ENCODE measurements around the gene ADAT3.
A peak's percentile ranks its signal among the peaks of the same experiment; 100 is the strongest.

ADAT3 gene

DNA sequence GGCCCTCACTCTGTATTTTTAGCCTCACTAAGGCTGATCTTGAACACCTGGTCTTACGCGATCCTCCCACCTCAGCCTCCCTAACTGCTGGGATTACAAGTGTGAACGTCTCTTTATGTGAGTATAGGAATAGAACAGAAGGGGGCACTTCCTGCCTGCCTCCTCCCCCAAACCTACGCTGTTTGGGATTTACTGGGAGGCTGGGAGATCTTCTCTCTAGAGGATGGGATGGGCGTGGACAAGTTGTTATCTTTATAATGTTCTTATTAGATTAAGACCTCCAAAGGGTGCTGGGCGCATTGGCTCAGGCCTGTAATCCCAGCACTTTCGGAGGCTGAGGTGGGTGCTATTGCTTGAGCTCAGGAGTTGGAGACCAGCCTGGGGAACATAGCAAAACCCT lies 32.9 kb downstream of the ADAT3 start:
- DNase-seq (ENCODE audit: low read depth) = no peak

DNA sequence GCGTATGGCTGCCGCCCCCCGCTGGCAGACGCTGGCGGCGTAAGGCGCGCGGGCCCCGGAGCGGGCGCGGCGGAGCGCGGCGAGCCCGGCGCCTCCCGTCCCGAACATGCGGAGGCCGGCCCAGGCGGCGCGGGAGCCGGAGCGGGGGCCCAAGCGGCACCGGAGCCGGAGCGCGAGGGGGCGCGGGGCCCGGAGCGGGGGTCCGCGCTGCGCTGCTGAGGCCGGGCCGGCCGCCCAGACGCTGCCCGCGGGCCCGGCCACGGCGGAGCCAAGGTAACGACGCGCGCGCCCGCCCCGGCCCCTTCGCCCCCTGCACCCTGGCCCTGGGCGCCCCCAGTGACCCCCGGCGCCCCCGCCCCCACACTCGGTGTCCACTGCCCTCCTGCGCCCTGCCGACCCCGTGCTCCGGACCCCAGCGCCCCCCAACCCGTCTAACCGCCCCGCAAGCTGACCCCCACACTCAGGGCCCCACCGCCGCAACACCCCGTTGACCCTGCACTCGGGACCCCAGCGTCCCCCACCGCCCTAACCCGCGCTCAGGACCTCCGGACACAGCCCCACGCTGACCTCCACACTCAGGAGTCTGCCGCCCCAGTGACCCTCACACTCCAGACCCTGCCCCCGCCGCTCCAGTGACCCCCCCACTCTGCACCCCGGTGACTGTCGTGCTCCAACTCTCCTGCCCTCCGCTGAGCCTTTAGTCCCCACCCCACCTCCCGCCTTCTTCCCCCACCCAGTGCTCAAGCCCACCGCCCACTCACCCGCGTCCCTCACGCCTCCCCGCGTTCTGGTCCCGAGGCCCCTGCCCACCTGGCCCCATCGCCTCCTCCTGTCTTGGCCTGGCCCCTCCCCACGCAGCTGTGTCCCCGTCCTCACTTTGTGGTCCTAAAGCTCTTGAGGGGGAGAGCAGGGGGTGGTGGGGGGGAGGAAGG lies 36.2 kb downstream of the ADAT3 start, which contains the start of gene CSNK1G2:
CSNK1G2 (plus strand) TSS at position 27 of the 932 bp plus-strand sequence. CDS start 28,601 bp downstream, outside the sequence.
- DNase-seq (ENCODE audit: low read depth) = no peak

DNA sequence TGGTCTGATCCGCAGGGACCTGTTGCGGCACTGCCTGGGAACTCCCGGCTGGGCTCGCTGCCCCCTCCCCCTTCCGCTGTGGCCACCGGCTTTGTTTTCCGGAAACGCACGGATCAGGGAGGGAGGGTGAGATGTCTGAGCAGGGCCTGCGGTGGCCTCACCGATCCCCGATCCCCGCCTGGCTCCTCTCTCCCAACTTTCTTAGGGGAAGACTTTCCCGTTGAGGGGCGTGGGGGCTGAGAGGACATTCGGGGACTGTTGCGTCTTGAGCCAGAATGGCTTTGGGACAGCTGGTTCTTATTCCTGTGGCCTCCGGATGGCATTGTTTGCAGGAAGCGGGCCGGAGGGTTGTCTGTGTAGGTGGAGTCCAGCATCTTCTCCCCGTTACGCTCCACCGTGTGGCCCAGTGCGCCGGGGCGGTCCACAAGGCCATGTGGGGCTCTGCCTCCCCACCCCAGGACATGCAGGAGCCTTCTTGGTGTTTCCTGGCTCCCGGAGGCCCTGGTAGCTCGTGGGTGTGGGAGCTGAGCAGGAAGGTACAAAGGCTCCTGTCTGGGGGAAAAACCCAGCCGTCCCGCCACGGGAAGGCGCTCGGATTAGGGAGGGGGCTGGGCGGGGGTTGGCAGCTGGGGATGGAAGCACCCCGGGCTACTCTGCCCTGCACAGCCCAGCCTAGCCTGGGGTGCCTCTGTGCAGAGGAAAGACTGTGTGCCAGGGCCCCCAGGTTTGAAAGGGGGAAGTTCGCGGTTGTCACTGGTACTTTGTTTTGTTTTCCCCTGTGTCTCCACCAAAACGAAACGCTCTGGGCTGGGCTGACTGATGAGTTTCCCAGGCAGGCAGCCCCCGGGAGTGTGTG lies 37.1 kb downstream of the ADAT3 start:
- DNase-seq (ENCODE audit: low read depth) = peak; percentile 71

DNA sequence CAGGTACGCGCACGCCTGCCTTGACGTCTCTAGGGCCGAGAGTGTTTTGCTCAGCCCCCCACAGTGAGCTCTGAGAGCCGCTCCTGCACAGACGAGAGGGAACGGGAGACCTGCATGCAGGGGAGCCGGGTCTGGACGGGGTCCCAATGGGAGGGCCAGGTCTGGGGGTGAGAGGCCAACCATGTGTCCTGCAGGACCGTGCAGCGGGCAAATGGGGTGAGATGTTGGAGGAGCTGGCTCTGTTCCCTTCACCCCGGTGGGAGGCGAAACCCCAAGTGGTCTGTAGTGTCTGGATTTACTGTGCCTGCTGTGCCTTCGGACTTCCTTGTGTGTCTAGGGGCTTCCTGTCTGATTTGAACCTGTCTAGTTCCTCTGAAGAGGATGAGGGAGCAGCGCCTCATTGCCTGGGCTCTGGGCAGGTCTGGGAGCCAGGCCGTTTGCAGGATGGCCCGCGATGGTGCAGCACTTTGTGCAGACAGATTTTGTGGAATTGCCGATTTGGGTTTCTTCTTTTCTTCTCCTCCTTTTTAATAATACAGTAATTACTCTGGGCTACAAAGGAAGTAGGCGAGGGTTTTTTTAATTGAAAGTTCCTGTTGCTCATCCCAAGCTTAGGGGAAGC lies 37.8 kb downstream of the ADAT3 start:
- no peak for DNase-seq (ENCODE audit: low read depth)

DNA sequence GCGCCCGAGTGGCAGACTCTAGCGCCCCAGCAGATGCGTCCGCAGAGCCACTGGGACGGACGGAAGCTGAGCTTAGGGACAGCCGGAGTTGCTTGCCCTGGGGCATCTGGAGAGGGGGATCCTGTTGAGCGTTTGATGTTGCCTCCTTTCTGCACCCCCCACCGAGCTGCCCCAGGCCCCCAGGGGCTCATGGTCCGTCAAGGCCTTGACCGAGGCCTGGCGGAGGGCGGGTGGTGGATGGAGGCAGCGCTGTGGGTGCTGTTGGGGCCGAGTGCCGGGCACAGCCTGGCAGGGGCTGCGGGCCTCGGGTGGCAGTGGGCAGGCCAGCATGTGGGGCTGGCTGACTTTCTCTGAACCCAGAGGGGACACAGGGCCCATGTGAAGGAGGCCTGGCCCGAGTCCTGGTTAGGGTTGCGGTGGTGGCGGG lies 38.5 kb downstream of the ADAT3 start:
- DNase-seq (ENCODE audit: low read depth) = no peak

DNA sequence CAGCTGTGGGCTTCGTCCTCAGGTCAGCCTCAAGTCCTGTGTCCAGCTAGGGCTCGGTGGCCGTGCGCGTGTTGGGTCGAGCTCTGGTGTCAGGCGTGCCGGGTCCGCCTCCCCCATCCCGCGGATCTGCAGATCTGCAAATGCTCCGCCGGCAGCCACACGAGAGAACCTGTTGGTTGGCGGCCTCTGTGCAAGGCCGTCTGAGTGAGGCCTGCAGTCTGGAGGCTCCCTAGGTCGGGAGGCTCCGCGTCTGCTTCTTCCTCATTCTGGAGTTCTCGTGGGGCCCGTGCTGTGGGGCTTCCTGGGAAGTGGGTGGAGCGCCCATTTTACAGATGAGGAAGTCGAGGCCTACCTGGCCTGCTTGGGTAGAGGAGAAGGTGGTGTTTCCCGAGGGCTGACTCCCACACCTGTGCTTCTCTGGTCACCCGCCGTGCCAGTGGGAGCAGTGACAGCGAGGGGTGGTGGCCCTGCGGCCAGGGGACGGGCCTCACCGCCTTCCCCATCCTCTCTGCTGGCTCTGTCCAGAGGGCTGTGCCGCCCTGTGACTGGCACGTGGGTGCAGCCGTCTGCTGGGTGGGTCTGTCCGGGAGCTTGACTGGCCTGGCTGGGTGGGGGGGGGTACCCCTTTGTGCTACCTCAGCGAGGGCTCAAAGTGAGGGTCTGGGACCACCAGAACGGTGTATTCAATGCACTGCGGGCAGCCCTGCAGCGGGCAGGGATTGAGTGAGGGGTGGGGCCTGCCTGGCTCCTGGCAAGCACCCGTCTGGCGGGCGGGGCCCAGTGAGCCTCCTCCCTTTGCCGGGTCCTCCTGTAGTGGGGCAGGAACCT lies 39.1 kb downstream of the ADAT3 start:
- no peak for DNase-seq (ENCODE audit: low read depth)

DNA sequence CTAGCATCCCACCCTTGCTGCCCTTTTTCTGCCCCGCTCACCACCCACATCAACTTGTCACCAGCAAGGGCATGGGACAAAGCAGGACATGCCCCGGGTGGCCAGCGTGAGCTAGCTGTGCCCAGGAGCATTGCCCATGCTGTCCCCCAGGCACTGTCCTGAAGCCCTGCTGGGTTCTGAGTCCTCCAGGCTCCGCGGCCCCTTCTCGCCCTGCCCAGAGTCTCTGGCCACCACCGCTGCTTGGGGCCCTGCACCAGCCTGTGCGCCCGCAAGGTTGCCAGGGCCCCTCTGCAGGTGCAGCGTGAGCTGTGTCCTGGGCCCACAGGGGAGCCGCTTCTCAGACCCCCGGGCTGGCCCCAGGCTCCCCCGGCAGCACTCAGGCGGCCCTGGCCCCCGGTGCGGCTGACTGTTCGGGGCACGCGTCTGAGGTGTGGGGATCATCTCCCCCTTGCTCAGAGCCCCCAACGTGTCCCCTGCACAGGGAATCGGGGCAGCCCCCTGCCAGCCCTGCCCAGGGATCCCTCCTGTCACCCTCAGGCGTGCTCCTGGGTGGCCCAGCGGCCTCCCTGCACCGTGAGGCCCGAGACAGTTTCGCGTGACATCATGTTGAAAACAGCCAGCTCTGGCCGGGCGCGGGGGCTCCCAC lies 39.8 kb downstream of the ADAT3 start:
- no peak for DNase-seq (ENCODE audit: low read depth)

DNA sequence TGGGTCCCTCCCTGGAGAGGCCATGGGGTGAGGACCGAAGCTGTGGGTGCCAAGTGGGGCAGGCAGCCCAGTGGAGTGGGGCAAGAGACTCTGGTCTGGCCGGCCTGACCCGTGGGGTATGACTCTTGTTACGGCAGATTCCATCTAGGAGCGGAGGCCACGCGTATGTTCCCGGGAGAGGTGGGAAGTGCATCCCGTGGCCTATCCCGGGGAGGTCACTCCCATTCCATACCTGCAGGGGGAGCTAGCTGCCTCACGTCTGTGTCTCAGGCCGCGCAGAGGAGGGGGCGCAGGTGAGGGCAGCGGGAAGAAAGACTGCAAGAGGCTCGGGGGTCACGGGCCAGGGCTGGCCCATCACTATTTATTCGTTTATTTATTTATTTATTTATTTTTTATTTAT lies 40.7 kb downstream of the ADAT3 start:
- no peak for DNase-seq (ENCODE audit: low read depth)

DNA sequence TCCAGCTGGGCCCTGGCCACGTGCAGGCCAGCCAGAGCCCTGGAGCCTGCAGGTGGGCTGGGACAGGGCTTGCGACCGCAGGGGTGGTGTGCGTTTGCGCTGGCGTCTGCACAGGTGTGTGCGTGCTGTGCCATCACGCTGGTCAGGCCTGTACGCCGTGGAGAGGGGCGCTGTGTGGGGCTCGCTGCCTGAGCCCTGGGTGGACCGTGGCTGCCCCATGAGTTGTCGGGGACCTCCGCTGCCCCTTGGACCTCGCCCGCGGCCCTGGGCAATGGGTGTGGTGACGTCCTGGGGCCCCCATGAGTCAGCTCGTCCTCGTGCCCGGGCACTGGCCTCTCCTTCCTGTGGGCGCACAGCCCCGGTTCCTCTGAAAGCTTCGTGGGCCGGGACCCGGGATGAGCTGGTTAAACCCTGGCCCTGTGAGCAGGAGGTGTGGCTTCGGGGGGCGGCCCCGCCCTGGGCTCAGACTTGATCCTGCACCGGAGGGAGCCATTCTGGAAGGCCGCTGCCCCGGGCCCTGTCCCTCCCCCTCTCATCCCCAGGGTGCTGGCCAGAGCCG lies 42.5 kb downstream of the ADAT3 start:
- DNase-seq (ENCODE audit: low read depth) = no peak

DNA sequence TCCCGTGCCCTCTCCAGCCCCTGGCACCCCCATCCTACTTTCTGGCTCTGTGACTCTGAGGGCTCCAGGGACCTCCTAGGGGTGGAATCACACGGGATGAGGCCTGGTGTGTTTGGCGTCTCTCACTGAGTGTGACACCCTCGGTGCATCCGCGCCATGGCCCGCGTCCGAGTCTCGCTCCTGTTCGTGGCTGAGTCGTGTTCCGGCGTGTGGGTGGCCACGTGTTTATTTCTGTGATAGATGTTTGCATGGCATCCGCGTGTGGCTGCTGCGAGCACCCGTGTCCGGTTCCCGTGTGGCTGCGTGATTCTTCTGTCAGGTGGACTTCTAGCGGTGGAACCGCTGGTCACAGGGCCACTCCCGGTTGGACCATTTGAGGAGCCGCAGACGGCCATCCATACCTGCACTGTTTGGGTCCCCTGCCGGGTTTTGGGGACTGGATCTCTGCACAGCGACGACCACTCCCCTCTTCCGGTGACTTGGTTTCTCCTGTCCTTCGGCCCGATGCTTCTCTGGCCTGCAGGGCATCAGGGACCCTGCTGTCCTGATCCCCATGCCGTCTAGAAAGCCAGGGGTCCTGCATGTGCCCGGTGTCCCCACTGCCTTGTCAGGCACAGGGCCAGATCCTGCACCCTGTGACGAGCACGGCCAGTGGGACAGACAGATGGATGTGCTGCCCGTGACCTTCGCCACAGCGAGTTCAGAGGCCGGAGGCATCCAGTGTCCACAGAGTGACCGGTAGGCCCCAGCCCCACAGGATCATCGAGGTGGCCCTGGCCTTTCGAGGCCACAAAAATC lies 44.3 kb downstream of the ADAT3 start:
- no peak for DNase-seq (ENCODE audit: low read depth)

DNA sequence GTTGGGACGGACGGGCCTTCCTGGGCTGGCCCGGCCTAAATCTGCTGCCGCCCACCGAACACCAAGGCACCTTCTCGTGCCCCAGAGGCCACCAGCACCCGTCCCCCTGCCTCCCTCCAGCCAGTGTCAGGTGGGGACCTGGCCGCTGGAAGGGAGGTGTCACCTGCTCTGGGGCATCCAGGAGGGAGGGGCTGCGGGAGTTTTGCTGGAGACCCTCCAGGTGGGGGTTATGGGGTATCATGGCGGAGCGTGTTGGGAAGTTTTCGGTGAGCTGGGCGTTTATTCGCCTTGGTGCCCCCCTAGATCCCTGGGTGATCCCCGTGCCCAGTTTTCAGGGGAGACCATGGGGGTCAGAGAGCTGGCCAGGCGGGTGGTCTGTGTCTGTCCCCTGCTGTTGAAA lies 45.4 kb downstream of the ADAT3 start:
- DNase-seq (ENCODE audit: low read depth) = no peak

DNA sequence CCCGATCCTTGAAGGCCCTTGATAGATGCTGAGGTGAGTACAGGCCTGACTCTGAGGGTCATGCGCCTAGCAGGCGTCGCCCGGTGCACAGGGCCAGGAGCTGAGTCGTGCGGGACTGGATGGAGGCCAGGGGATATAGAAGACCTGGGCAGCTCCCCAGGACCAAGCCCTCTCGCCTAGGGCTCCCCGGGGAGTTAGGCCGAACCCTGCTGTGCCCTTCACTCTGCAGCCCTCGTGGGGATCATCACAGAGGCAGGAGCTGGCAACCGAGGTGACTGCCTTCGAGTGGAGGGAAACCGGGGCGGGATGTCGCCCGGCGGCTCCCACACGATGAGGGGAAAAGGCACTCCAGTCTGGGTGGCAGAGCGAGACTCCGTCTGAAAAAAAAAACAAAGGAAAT lies 47.4 kb downstream of the ADAT3 start:
- no peak for DNase-seq (ENCODE audit: low read depth)

DNA sequence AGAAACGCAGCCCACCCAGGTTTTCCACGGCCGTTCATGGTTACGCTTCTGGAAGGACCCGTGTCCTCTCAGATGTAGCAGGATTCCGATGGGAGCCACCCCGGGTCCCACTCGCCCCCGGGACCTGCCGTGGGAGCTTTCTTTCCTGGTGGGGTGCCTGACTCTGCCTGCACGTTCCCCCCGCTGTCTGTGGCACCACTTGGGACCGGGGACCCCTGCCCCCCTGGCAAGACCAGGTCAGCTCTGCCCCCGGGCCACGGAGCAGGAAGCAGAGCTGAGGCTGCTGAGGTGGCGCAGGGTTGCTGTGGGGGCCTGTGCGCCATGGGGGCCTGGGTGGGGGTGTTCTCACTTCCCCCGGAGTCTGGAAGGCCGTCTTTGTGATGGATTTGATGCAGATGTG lies 47.8 kb downstream of the ADAT3 start:
- DNase-seq (ENCODE audit: low read depth) = no peak

DNA sequence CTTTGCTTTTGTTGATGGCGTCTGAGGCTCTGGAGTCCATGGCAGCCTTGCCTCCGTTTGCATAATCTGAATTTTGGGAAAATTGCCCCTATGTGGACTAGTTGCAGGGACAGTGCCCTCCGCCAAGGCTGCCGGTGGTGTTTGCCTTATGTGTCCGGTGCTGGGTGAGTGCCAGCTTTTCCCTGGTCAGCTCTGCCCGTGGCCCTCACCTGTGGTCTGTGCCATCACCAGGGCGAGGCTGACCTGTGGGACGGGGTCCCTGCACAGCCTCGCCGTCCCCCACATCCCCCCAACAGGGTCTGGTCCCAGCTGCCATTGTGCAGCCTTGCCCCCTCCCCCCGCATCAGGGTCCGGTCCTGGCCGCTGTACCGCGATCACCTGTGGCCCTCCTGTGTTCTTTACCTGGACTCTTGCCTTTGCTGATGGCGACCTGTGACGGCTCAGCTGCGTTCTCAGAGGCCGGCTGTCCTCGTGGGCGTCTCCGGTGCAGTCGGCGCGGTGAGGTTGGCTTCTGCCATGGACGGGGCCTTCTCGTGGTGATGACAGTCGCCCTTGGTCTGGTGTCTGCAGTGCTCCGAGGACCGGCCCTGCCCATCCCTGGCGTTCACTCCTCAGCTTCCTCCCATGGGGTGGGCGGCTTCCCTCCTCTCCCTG lies 48.4 kb downstream of the ADAT3 start:
- no peak for DNase-seq (ENCODE audit: low read depth)

DNA sequence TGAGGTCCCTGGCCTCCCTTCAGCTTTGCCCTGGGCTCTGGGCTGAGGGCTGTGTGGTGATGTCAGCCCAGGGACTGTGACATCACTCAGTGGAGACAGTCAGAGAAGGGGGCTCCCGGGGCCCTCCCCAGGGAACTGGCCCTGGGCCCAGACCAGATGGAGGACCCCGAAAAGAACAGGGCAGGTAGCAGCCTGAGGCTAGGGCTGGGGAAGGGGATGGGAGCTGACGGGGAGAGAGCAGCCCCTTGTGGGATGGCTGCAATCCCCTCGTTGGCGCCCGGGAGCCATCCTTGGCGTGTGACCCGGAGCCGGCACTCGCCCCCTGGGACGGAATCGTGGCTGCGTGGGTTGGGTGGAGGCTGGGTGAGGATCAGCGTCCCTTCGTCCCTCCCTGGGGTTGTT lies 49.3 kb downstream of the ADAT3 start:
- DNase-seq (ENCODE audit: low read depth) = no peak

DNA sequence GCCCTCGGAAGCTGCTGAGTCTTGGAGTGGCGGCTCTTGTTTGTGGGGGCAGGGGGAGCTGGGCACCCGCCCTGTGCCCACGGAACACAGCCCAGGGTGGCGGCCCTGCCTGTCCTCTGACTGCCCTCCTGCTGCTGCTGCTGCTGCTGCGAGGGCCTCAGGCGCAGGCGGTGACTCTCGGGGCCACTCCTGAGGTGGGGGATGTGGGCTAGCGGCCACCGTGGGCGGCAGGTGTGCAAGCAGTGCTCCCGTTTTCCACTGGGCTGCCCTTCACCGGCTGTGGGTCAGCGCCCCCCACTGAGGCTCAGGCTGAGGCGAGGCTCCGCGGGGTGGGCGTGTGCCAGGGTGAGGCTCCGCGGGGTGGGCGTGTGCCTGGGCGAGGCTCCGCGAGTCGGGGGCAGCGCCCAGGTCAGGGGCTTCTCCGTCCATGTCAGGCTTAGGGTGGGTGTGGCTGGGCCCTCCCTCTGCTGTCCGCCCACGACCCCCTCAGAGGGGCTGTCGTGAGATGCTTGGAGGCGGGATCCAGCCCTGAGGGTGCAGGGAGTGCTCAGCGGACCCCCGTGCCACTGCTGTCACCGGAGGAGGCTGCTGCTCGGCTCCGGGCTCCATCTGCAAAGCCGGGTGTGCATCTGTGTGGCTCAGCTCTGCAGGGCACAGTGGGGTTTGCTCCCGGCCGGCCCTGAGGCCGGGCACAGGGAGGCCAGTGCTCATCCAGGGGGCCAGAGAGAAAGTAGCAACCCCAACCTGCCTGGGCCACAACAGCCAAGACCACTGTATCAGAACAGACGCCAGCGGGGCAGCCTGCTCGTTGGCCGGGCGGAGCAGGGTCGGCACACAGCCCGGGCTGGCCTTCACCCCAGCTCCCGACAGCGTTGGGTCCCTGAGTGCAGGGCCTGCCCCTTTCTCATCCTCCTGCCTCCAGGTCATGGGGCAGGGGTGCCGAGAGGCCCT lies 50.2 kb downstream of the ADAT3 start:
- no peak for DNase-seq (ENCODE audit: low read depth)

DNA sequence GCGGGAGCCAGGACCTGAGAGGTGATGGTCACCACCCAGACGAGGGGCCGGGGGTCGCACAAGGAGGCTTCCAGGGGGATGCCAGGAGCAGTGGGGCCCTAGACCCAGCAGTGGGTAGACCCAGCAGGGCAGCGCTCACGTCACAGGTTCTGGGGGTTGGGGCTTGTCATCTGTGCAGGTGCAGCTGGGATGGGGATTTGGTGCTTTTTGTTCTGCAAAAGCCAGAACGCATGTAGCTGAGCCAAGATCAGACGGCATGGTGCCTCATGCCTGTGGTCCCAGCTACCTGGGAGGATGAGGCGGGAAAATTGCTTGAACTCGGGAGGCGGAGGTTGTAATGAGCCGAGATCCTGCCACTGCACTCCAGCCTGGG lies 50.9 kb downstream of the ADAT3 start:
- DNase-seq (ENCODE audit: low read depth) = no peak

DNA sequence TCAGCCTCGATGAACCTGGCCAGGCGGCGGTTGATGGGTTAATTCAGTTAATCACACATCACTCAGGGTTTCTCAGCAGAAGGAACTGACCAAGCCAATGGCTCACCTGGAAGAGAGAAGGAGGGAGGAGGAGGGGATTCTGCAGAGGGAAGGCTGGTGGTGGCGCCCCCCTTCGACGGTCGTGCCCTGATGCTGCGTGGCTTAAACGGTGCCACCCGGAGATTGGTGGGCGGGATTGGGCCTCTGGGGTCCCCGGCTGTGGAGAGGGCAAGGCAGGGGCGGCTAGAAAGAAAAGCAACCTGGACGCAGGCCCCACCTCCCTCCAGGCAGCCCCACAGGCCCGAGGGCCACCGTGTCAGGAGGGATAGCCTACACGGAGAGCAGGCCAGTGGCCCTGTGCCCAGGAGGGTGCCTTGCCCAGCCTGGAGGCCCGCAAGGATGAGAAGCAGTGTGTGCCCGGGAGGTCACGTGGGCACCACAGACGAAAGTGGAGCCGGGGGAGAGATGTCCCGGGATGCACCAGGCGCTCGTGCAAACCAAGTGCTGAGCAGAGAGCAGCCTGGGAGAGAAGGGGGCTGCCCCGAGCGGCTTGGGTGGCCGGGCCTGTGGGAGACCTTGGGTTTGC lies 51.8 kb downstream of the ADAT3 start:
- no peak for DNase-seq (ENCODE audit: low read depth)
